ENCODE data around the gene ARID5B.

The ARID5B gene

GRCh38 chr10:62018131-62018911 lies 116.8 kb downstream of the ARID5B start:
- DNase-seq, result no peak
- 100% methylated on average over 3 of the region's 9 CpGs for WGBS (ENCODE audit: insufficient coverage)
- peaks cover 0 to 5% (median 0%) of the 10 kb centered on the region in 5 experiments for H3K9me3 ChIP-seq (ENCODE audit: control extremely low read depth in 1 of 5, control insufficient read depth in 4 of 5, insufficient read depth in 2 of 5, low read depth in 1 of 5, low read length in 4 of 5)
- ChIA-PET POLR2A (no interaction called here), CTCF (no interaction called here)
- no peaks in the 10 kb centered on the region for H3K27me3 ChIP-seq (replicated peaks in 2 of 5; ENCODE audit: control insufficient read depth in 4 of 5, insufficient read depth in 5 of 5, low read length in 4 of 5)
- H3K36me3 ChIP-seq (ENCODE audit: control insufficient read depth in 4 of 4, insufficient read depth in 4 of 4, low read length in 3 of 4), result peaks cover 0 to 18% (median 1%) of the 10 kb centered on the region in 4 experiments
- peaks cover 3 to 14% (median 12%) of the 10 kb centered on the region in 4 experiments for H3K4me1 ChIP-seq (ENCODE audit: control extremely low read depth in 1 of 4, control insufficient read depth in 4 of 4, insufficient read depth in 4 of 4, low read length in 3 of 4)
- no peak overlapping the region for H3K27ac ChIP-seq (ENCODE audit: insufficient read depth in 1 of 2, low read depth in 1 of 2, low read length in 2 of 2, poor library complexity in 1 of 2, severe bottlenecking in 2 of 2)
- H3K4me3 ChIP-seq (ENCODE audit: control insufficient read depth in 1 of 7, extremely low read depth in 1 of 7, insufficient read depth in 4 of 7, low read depth in 2 of 7, low read length in 6 of 7), result no peak overlapping the region

GRCh38 chr10:62019013-62019684 lies 117.7 kb downstream of the ARID5B start:
- no peak for DNase-seq
- Histone ChIP-seq H3K4me1 (ENCODE audit: control extremely low read depth in 1 of 4, control insufficient read depth in 4 of 4, insufficient read depth in 4 of 4, low read length in 3 of 4) (peaks cover 3 to 14% (median 12%) of the 10 kb centered on the region in 4 experiments), H3K9me3 (ENCODE audit: control extremely low read depth in 1 of 5, control insufficient read depth in 4 of 5, insufficient read depth in 2 of 5, low read depth in 1 of 5, low read length in 4 of 5) (peaks cover 0 to 6% (median 0%) of the 10 kb centered on the region in 5 experiments), H3K27ac (ENCODE audit: insufficient read depth in 1 of 2, low read depth in 1 of 2, low read length in 2 of 2, poor library complexity in 1 of 2, severe bottlenecking in 2 of 2) (no peak overlapping the region), H3K36me3 (ENCODE audit: control insufficient read depth in 4 of 4, insufficient read depth in 4 of 4, low read length in 3 of 4) (peaks cover 0 to 18% (median 1%) of the 10 kb centered on the region in 4 experiments), H3K4me3 (ENCODE audit: control insufficient read depth in 1 of 7, extremely low read depth in 1 of 7, insufficient read depth in 4 of 7, low read depth in 2 of 7, low read length in 6 of 7) (no peak overlapping the region), H3K27me3 (replicated peaks in 2 of 5; ENCODE audit: control insufficient read depth in 4 of 5, insufficient read depth in 5 of 5, low read length in 4 of 5) (no peaks in the 10 kb centered on the region)
- WGBS (ENCODE audit: insufficient coverage), result 81% methylated on average over 2 of the region's 8 CpGs
- ChIA-PET CTCF (interaction anchor here (1.0 to 1.1 kb wide), 2 partner anchors 15 to 19 kb away, joined by 3 to 4 read pairs; no protein-coding TSS in a partner anchor), POLR2A (no interaction called here)

GRCh38 chr10:62019685-62020359 lies 118.3 kb downstream of the ARID5B start:
- H3K27ac ChIP-seq (ENCODE audit: insufficient read depth in 1 of 2, low read depth in 1 of 2, low read length in 2 of 2, poor library complexity in 1 of 2, severe bottlenecking in 2 of 2), result no peak overlapping the region
- POLR2A ChIA-PET, result no interaction called here
- H3K4me1 ChIP-seq (ENCODE audit: control extremely low read depth in 1 of 4, control insufficient read depth in 4 of 4, insufficient read depth in 4 of 4, low read length in 3 of 4), result peaks cover 3 to 14% (median 12%) of the 10 kb centered on the region in 4 experiments
- no peak overlapping the region for H3K4me3 ChIP-seq (ENCODE audit: control insufficient read depth in 1 of 7, extremely low read depth in 1 of 7, insufficient read depth in 4 of 7, low read depth in 2 of 7, low read length in 6 of 7)
- DNase-seq, result no peak
- 95% methylated on average over 3 of the region's 6 CpGs for WGBS (ENCODE audit: insufficient coverage)
- H3K27me3 ChIP-seq (replicated peaks in 2 of 5; ENCODE audit: control insufficient read depth in 4 of 5, insufficient read depth in 5 of 5, low read length in 4 of 5), result no peaks in the 10 kb centered on the region
- CTCF ChIA-PET, result interaction anchor here (1.0 to 1.1 kb wide), 2 partner anchors 16 to 18 kb away, joined by 3 to 4 read pairs; no protein-coding TSS in a partner anchor
- peaks cover 0 to 6% (median 0%) of the 10 kb centered on the region in 5 experiments for H3K9me3 ChIP-seq (ENCODE audit: control extremely low read depth in 1 of 5, control insufficient read depth in 4 of 5, insufficient read depth in 2 of 5, low read depth in 1 of 5, low read length in 4 of 5)
- H3K36me3 ChIP-seq (ENCODE audit: control insufficient read depth in 4 of 4, insufficient read depth in 4 of 4, low read length in 3 of 4), result peaks cover 0 to 18% (median 1%) of the 10 kb centered on the region in 4 experiments

- no peak overlapping the region for H3K27ac ChIP-seq (ENCODE audit: insufficient read depth in 1 of 2, low read depth in 1 of 2, low read length in 2 of 2, poor library complexity in 1 of 2, severe bottlenecking in 2 of 2)
- ChIA-PET POLR2A (no interaction called here), CTCF (interaction anchor here (1.3 kb wide), 1 partner anchor 8 kb away, joined by 4 read pairs; no protein-coding TSS in a partner anchor)
- H3K36me3 ChIP-seq (ENCODE audit: control insufficient read depth in 4 of 4, insufficient read depth in 4 of 4, low read length in 3 of 4), result peaks cover 0 to 15% (median 1%) of the 10 kb centered on the region in 4 experiments
- H3K9me3 ChIP-seq (ENCODE audit: control extremely low read depth in 1 of 5, control insufficient read depth in 4 of 5, insufficient read depth in 2 of 5, low read depth in 1 of 5, low read length in 4 of 5), result peaks cover 0 to 6% (median 0%) of the 10 kb centered on the region in 5 experiments
- H3K4me1 ChIP-seq (ENCODE audit: control extremely low read depth in 1 of 4, control insufficient read depth in 4 of 4, insufficient read depth in 4 of 4, low read length in 3 of 4), result peaks cover 3 to 12% (median 10%) of the 10 kb centered on the region in 4 experiments
- H3K27me3 ChIP-seq (replicated peaks in 2 of 5; ENCODE audit: control insufficient read depth in 4 of 5, insufficient read depth in 5 of 5, low read length in 4 of 5), result no peaks in the 10 kb centered on the region
- DNase-seq, result no peak
- H3K4me3 ChIP-seq (ENCODE audit: control insufficient read depth in 1 of 7, extremely low read depth in 1 of 7, insufficient read depth in 4 of 7, low read depth in 2 of 7, low read length in 6 of 7), result no peak overlapping the region
- no CpG with 5 or more reads among the region's 2 CpGs for WGBS (ENCODE audit: insufficient coverage)
Measured at GRCh38 chr10:62021128-62021665, 119.7 kb downstream of the ARID5B start.

- ChIA-PET CTCF (no interaction called here), POLR2A (no interaction called here)
- 96% methylated on average over 5 of the region's 5 CpGs for WGBS (ENCODE audit: insufficient coverage)
- DNase-seq, result no peak
- peaks cover 1 to 6% (median 4%) of the 10 kb centered on the region in 4 experiments for H3K4me1 ChIP-seq (ENCODE audit: control extremely low read depth in 1 of 4, control insufficient read depth in 4 of 4, insufficient read depth in 4 of 4, low read length in 3 of 4)
- H3K36me3 ChIP-seq (ENCODE audit: control insufficient read depth in 4 of 4, insufficient read depth in 4 of 4, low read length in 3 of 4), result peaks cover 0 to 15% (median 1%) of the 10 kb centered on the region in 4 experiments
- H3K9me3 ChIP-seq (ENCODE audit: control extremely low read depth in 1 of 5, control insufficient read depth in 4 of 5, insufficient read depth in 2 of 5, low read depth in 1 of 5, low read length in 4 of 5), result peaks cover 0 to 6% (median 0%) of the 10 kb centered on the region in 5 experiments
- H3K27me3 ChIP-seq (replicated peaks in 2 of 5; ENCODE audit: control insufficient read depth in 4 of 5, insufficient read depth in 5 of 5, low read length in 4 of 5), result no peaks in the 10 kb centered on the region
- no peak overlapping the region for H3K27ac ChIP-seq (ENCODE audit: insufficient read depth in 1 of 2, low read depth in 1 of 2, low read length in 2 of 2, poor library complexity in 1 of 2, severe bottlenecking in 2 of 2)
- H3K4me3 ChIP-seq (ENCODE audit: control insufficient read depth in 1 of 7, extremely low read depth in 1 of 7, insufficient read depth in 4 of 7, low read depth in 2 of 7, low read length in 6 of 7), result no peak overlapping the region
Measured at GRCh38 chr10:62021978-62022802, 120.7 kb downstream of the ARID5B start.

- ChIA-PET POLR2A (no interaction called here), CTCF (interaction anchor here (3.7 kb wide), 1 partner anchor 15 kb away, joined by 14 read pairs; no protein-coding TSS in a partner anchor)
- H3K27ac ChIP-seq (ENCODE audit: insufficient read depth in 1 of 2, low read depth in 1 of 2, low read length in 2 of 2, poor library complexity in 1 of 2, severe bottlenecking in 2 of 2), result no peak overlapping the region
- peaks cover 0 to 6% (median 4%) of the 10 kb centered on the region in 4 experiments for H3K4me1 ChIP-seq (ENCODE audit: control extremely low read depth in 1 of 4, control insufficient read depth in 4 of 4, insufficient read depth in 4 of 4, low read length in 3 of 4)
- peaks cover 0 to 6% (median 0%) of the 10 kb centered on the region in 5 experiments for H3K9me3 ChIP-seq (ENCODE audit: control extremely low read depth in 1 of 5, control insufficient read depth in 4 of 5, insufficient read depth in 2 of 5, low read depth in 1 of 5, low read length in 4 of 5)
- WGBS (ENCODE audit: insufficient coverage), result 90% methylated on average over 6 of the region's 6 CpGs
- DNase-seq, result no peak
- peaks cover 0 to 17% (median 2%) of the 10 kb centered on the region in 4 experiments for H3K36me3 ChIP-seq (ENCODE audit: control insufficient read depth in 4 of 4, insufficient read depth in 4 of 4, low read length in 3 of 4)
- no peaks in the 10 kb centered on the region for H3K27me3 ChIP-seq (replicated peaks in 2 of 5; ENCODE audit: control insufficient read depth in 4 of 5, insufficient read depth in 5 of 5, low read length in 4 of 5)
- H3K4me3 ChIP-seq (ENCODE audit: control insufficient read depth in 1 of 7, extremely low read depth in 1 of 7, insufficient read depth in 4 of 7, low read depth in 2 of 7, low read length in 6 of 7), result no peak overlapping the region
Measured at GRCh38 chr10:62022830-62023229, 121.3 kb downstream of the ARID5B start.
